Mesenchymal stem cell (in vitro differentiated cells and primary cell): ENCODE data around the gene TINCR.
A peak's percentile ranks its signal among the peaks of the same experiment; 100 is the strongest.

ENCODE experiments used
- DNase-seq: peaks from one replicate; pipeline ENCODE4 v3.0.0-alpha.2; 2013
- H2AFZ ChIP-seq: one replicate; pipeline ENCODE4 v1.6.1; 2013; ENCODE audit warnings: low read depth, mild to moderate bottlenecking, control low read depth, inconsistent platforms, low read length, moderate library complexity
- H2AK5ac ChIP-seq: 2 replicates; pipeline ENCODE4 v1.6.1; 2013; ENCODE audit warnings: low read length, moderate library complexity, mild to moderate bottlenecking, inconsistent platforms; ENCODE audit not compliant: severe bottlenecking
- H2BK120ac ChIP-seq: one replicate; pipeline ENCODE4 v1.6.1; 2013; ENCODE audit warnings: low read depth, mild to moderate bottlenecking, inconsistent platforms, low read length, moderate library complexity
- H2BK12ac ChIP-seq, 2 experiments: one replicate each; pipeline ENCODE4 v1.6.1; 2013; ENCODE audit warnings: inconsistent platforms in 2 of 2, low read length in 2 of 2, mild to moderate bottlenecking in 2 of 2, moderate library complexity in 2 of 2, control low read depth in 1 of 2
- H2BK15ac ChIP-seq: one replicate; pipeline ENCODE4 v1.6.1; 2013; ENCODE audit warnings: mild to moderate bottlenecking, low read depth, inconsistent platforms; ENCODE audit not compliant: poor library complexity, severe bottlenecking
- H2BK5ac ChIP-seq: 2 replicates; pipeline ENCODE4 v1.6.1; 2013; ENCODE audit warnings: low read depth, mild to moderate bottlenecking, low read length, control low read depth, inconsistent platforms; ENCODE audit not compliant: poor library complexity, severe bottlenecking
- H3K14ac ChIP-seq, 2 experiments: one replicate each; pipeline ENCODE4 v1.6.1; 2013; ENCODE audit warnings: inconsistent platforms in 2 of 2, low read length in 2 of 2, control low read depth in 1 of 2, mild to moderate bottlenecking in 1 of 2, moderate library complexity in 1 of 2
- H3K18ac ChIP-seq, 2 experiments: one replicate each; pipeline ENCODE4 v1.6.1; 2013; ENCODE audit warnings: inconsistent platforms in 2 of 2, low read length in 2 of 2, control low read depth in 1 of 2, low read depth in 1 of 2, mild to moderate bottlenecking in 1 of 2
- H3K23ac ChIP-seq, 2 experiments: one replicate each; pipeline ENCODE4 v1.6.1; 2013; ENCODE audit warnings: inconsistent platforms in 2 of 2, low read length in 2 of 2, mild to moderate bottlenecking in 2 of 2, moderate library complexity in 2 of 2, control low read depth in 1 of 2
- H3K27ac ChIP-seq: 2 replicates; pipeline ENCODE4 v1.5.1; 2013; ENCODE audit warnings: mild to moderate bottlenecking, moderate library complexity, low read length, control low read depth, inconsistent platforms; ENCODE audit not compliant: poor library complexity, severe bottlenecking
- H3K27me3 ChIP-seq, 2 experiments: 2 replicates each; pipeline versions ENCODE4 v1.6.1 to v1.7.0; 2013; ENCODE audit warnings: low read length in 2 of 2, mild to moderate bottlenecking in 2 of 2, moderate library complexity in 2 of 2, control low read depth in 1 of 2, inconsistent platforms in 1 of 2; ENCODE audit not compliant: control insufficient read depth in 1 of 2, insufficient read depth in 1 of 2
- H3K36me3 ChIP-seq, 2 experiments: 2 replicates each; pipeline versions ENCODE4 v1.6.1 to v1.7.0; 2013; ENCODE audit warnings: low read length in 2 of 2, control low read depth in 1 of 2, inconsistent platforms in 1 of 2, low read depth in 1 of 2, mild to moderate bottlenecking in 1 of 2; ENCODE audit not compliant: insufficient read depth in 2 of 2, control insufficient read depth in 1 of 2
- H3K4ac ChIP-seq, 2 experiments: one replicate each; pipeline ENCODE4 v1.6.1; 2013; ENCODE audit warnings: inconsistent platforms in 2 of 2, low read length in 2 of 2, mild to moderate bottlenecking in 2 of 2, moderate library complexity in 2 of 2, control low read depth in 1 of 2, low read depth in 1 of 2
- H3K4me1 ChIP-seq: 2 replicates; pipeline ENCODE4 v1.6.1; 2013; ENCODE audit warnings: low read depth, low read length, control low read depth; ENCODE audit not compliant: control insufficient read depth, insufficient read depth
- H3K4me2 ChIP-seq: 2 replicates; pipeline ENCODE4 v1.6.1; 2013; ENCODE audit warnings: low read length, mild to moderate bottlenecking, inconsistent platforms; ENCODE audit not compliant: poor library complexity, severe bottlenecking
- H3K4me3 ChIP-seq, 2 experiments: 2 replicates each; pipeline versions ENCODE4 v1.5.1 to v1.7.0; 2013; ENCODE audit warnings: low read length in 2 of 2, mild to moderate bottlenecking in 2 of 2, control low read depth in 1 of 2, low read depth in 1 of 2; ENCODE audit not compliant: insufficient read depth in 1 of 2
- H3K79me1 ChIP-seq: replicated peaks from 2 replicates; pipeline ENCODE4 v1.6.1; 2013; ENCODE audit warnings: mild to moderate bottlenecking, control low read depth, low read length, inconsistent platforms; ENCODE audit not compliant: poor library complexity, severe bottlenecking
- H3K9ac ChIP-seq: 2 replicates; pipeline ENCODE4 v1.7.0; 2013; ENCODE audit warnings: mild to moderate bottlenecking, low read length, moderate library complexity
- H3K9me3 ChIP-seq: 2 replicates; pipeline ENCODE4 v1.7.0; 2013; ENCODE audit warnings: mild to moderate bottlenecking, low read length; ENCODE audit not compliant: control insufficient read depth
- H4K8ac ChIP-seq: one replicate; pipeline ENCODE4 v1.6.1; 2013; ENCODE audit warnings: inconsistent platforms, mild to moderate bottlenecking, low read length, moderate library complexity
- H4K91ac ChIP-seq: one replicate; pipeline ENCODE4 v1.6.1; 2013; ENCODE audit warnings: mild to moderate bottlenecking, low read length, inconsistent platforms
- WGBS: methylation state at CpG from one replicate; pipeline ENCODE4 v1.1.7; 2013; ENCODE audit warnings: mixed read lengths; 5-methylcytosine and 5-hydroxymethylcytosine counted together

The TINCR gene

DNA sequence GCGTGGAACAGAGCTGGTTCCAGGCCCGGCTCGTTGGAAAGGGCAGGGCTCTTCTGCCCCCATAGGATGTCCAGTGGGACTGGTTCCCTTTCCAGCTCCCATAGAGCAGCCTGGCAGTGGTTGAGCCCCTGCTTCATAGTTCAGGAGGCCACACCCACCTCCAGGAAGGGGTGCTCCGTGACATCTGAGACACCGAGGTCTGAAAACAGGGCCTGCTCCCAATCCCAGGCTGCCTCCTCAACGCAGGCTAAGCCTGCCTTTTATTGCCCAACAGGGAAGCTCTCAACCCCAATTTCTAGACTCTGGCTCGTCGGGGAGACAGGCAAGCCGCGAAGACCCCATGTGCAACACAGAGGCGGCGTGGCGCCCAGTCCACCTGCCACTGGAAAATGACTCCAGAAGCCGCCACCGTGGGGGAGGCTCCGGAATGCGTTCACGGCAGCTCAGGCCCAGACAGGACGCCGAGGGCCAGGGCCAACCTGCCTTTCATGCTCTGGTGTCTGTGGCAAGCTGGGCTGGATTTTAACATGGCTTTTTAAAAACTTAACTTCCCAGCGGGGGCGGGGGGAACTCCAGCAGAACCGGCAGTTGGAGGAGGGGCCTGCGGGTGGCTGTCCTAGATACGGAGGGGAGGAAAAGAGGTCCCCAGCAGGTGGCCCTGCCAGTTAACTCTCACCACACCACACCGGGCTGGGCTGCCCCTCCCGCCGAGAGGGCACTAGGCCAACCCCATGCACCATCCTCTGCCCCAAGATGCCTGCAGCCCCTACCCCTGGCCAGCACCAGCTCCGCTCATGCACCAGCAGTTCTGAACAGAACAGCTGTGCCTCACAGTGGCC is 17.9 kb upstream of the TINCR start:
- H2BK5ac ChIP-seq, result no peak overlapping the region
- H4K8ac ChIP-seq, result no peak overlapping the region
- H2AK5ac ChIP-seq, result peak overlapping the region; percentile 40
- H3K9ac ChIP-seq, result no peak overlapping the region
- no peaks in the 10 kb centered on the region for H3K27me3 ChIP-seq
- H3K4ac ChIP-seq, result no peak overlapping the region
- no peak overlapping the region for H2BK120ac ChIP-seq
- peaks cover 47% of the 10 kb centered on the region for H3K4me1 ChIP-seq
- peak overlapping the region; percentile 12 for H2BK15ac ChIP-seq
- H4K91ac ChIP-seq, result no peak overlapping the region
- H3K9me3 ChIP-seq, result no peaks in the 10 kb centered on the region
- peaks cover 60 to 64% of the 10 kb centered on the region in 2 experiments for H3K36me3 ChIP-seq
- no peak overlapping the region for H3K18ac ChIP-seq
- no peak overlapping the region for H3K4me2 ChIP-seq
- H2AFZ ChIP-seq, result no peak overlapping the region
- peaks cover 34% of the 10 kb centered on the region for H3K79me1 ChIP-seq
- no peak overlapping the region for H3K14ac ChIP-seq
- H3K23ac ChIP-seq, result no peak overlapping the region
- no peak for DNase-seq
- no peak overlapping the region for H3K4me3 ChIP-seq
- WGBS, result 61% methylated on average over 29 of the region's 29 CpGs
- H3K27ac ChIP-seq, result peak overlapping the region; percentile 31
- H2BK12ac ChIP-seq, result no peak overlapping the region

DNA sequence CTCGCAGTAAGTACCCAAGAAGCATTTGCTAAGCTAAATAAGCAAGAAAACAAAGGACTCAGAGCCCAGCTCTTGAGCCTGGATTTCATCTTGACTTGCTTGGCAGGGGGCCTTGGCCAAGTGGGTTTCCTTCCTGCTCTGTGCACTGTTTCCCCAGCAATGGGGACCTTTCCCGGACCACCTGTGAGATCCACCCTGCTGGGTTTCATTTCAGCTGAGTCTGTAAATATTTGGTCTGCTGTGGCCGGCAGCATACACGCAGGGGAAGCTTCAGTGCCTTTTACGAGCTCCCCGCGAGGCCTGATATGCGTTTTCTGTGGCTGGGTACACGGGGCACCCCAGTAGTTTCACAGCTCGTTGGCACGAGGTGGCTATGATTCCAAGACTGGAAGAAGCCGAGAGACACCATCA is 12.4 kb upstream of the TINCR start:
- Histone ChIP-seq H2AK5ac (no peak overlapping the region), H4K8ac (no peak overlapping the region), H3K4ac (no peak overlapping the region), H3K79me1 (peaks cover 3% of the 10 kb centered on the region), H2AFZ (no peak overlapping the region), H2BK120ac (no peak overlapping the region), H2BK15ac (no peak overlapping the region), H3K4me2 (no peak overlapping the region), H3K4me1 (peaks cover 34% of the 10 kb centered on the region), H3K27ac (peak overlapping the region; percentile 71), H3K27me3 (no peaks in the 10 kb centered on the region), H3K18ac (no peak overlapping the region), H3K4me3 (no peak overlapping the region), H3K14ac (no peak overlapping the region), H3K9me3 (no peaks in the 10 kb centered on the region), H3K36me3 (peaks cover 11 to 17% of the 10 kb centered on the region in 2 experiments), H2BK5ac (peak overlapping the region; percentile 47), H3K23ac (no peak overlapping the region), H3K9ac (no peak overlapping the region), H4K91ac (no peak overlapping the region), H2BK12ac (no peak overlapping the region)
- WGBS, result 69% methylated on average over 12 of the region's 12 CpGs
- DNase-seq, result no peak

DNA sequence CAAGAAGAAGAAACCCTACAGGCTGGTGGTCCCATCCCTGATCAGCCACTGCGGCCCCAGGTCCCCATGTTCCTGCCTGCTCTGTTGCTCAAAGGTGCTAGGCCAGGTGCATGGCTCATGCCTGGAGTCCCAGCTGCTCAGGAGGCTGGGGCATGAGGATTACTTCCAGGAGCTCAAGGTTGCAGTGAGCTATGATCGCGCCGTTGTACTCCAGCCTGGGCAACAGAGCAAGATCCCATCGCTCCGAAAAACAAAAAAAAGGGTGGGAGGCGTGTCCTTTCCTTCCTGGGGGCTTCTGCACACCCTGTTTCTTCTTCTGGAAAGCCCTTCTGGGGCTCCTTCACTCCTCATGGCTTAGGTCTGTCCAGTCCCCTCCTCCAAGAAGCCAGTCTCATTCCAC is 11.9 kb upstream of the TINCR start:
- Histone ChIP-seq H3K9ac (no peak overlapping the region), H3K27me3 (no peaks in the 10 kb centered on the region), H2BK15ac (no peak overlapping the region), H3K23ac (no peak overlapping the region), H4K91ac (no peak overlapping the region), H3K36me3 (peaks cover 10 to 16% of the 10 kb centered on the region in 2 experiments), H3K4ac (no peak overlapping the region), H3K4me1 (peaks cover 32% of the 10 kb centered on the region), H3K4me3 (no peak overlapping the region), H2BK120ac (no peak overlapping the region), H2BK12ac (no peak overlapping the region), H3K4me2 (no peak overlapping the region), H3K14ac (no peak overlapping the region), H2AFZ (no peak overlapping the region), H3K9me3 (no peaks in the 10 kb centered on the region), H3K27ac (peak overlapping the region; percentile 71), H3K79me1 (peaks cover 2% of the 10 kb centered on the region), H2AK5ac (peak overlapping the region; percentile 48), H2BK5ac (peak overlapping the region; percentile 47), H3K18ac (no peak overlapping the region), H4K8ac (no peak overlapping the region)
- WGBS, result 96% methylated on average over 7 of the region's 7 CpGs
- no peak for DNase-seq

DNA sequence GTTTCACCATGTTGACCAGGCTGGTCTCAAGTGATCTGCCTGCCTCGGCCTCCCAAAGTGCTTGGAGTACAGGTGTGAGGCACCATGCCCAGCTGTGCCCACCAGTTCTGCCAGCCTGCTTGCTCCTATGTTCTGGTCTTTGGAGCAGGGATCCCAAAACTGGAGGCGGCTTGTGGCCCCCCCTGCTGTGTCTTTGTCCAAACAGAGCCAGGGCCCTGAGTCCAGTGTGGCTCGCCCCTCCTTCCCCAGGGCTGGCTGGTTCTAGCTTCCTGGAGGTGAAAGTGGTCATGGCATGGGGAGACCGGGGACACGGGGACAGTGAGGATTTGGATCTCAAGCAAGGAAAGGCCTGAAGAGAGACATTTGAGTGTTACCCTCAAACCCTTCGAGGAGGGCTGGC is 11.5 kb upstream of the TINCR start:
- Histone ChIP-seq H2BK12ac (no peak overlapping the region), H3K4ac (no peak overlapping the region), H3K4me3 (no peak overlapping the region), H4K91ac (no peak overlapping the region), H3K9ac (no peak overlapping the region), H3K9me3 (no peaks in the 10 kb centered on the region), H2AFZ (no peak overlapping the region), H3K14ac (no peak overlapping the region), H3K23ac (no peak overlapping the region), H2BK5ac (no peak overlapping the region), H2BK15ac (no peak overlapping the region), H3K36me3 (peaks cover 10 to 16% of the 10 kb centered on the region in 2 experiments), H2BK120ac (no peak overlapping the region), H3K4me2 (no peak overlapping the region), H3K18ac (no peak overlapping the region), H2AK5ac (peak overlapping the region; percentile 48), H3K79me1 (no peaks in the 10 kb centered on the region), H3K27me3 (no peaks in the 10 kb centered on the region), H3K27ac (no peak overlapping the region), H3K4me1 (peaks cover 32% of the 10 kb centered on the region), H4K8ac (no peak overlapping the region)
- no peak for DNase-seq
- WGBS, result 89% methylated on average over 6 of the region's 6 CpGs
